K562 (cell line): Measurements from ENCODE around the gene HSD17B12. TPM values are rescaled to one million over a fixed set of nuclear protein-coding genes. Genes with fewer than 3 reads are reported as not detected.

Experiments
- ATAC-seq: fragments of 200-7000 bp; cut with Tn5 transposase; 3 replicates; pipeline ENCODE4 v1.9.1; 2020; ENCODE audit warnings: moderate library complexity
- BruUV-seq: library from RNA; stranded (reverse); fragments of 400-500 nt; replicated peaks from 2 replicates; lab custom pipeline; 2021; lab: Mats Ljungman, UMichigan
- CTCF ChIA-PET: fragments of 300-600 bp; formaldehyde crosslinking; extraction: SDS; loops from one replicate; lab custom pipeline; 2021; ENCODE audit warnings: low intra/inter-chr PET ratio; lab: Yijun Ruan, JAX
- POLR2A ChIA-PET: fragments of 300-600, 350-650 bp; sonication (Branson Sonifier 250); formaldehyde crosslinking; extraction: SDS; loops from one replicate; lab custom pipeline; 2021; ENCODE audit warnings: antibody characterized with exemption, inconsistent platforms; lab: Yijun Ruan, JAX
- DNase-seq, 4 experiments: peaks; one replicate each; pipeline versions ENCODE4 v3.0.0 to v3.0.0-alpha.2; 2011 to 2018; ENCODE audit warnings: low spot score in 3 of 4, mixed read lengths in 3 of 4; ENCODE audit errors: extremely low read depth in 1 of 4
- FAIRE-seq: peaks from 2 replicates; lab custom pipeline; 2011; peaks lifted over from hg19 to GRCh38; lab: Jason Lieb, UNC
- H2AFZ ChIP-seq: 2 replicates; pipeline ENCODE4 v1.6.0; 2011; ENCODE audit warnings: low read depth, low read length, control low read depth, inconsistent platforms
- H3K27ac ChIP-seq: fragments of 200-600 bp; 3 replicates; pipeline ENCODE4 v1.8.0; 2011; ENCODE audit warnings: low read depth, mild to moderate bottlenecking, control low read depth, inconsistent platforms, low read length, moderate library complexity, mixed read lengths; ENCODE audit errors: extremely low read depth
- H3K27me3 ChIP-seq, 2 experiments: fragments of 300-600 bp in 1 of 2; 2 replicates in 1 of 2; 3 replicates in 1 of 2; pipeline versions ENCODE4 v1.6.0 to v1.8.0; 2011; ENCODE audit warnings: inconsistent platforms in 2 of 2, low read length in 2 of 2, mild to moderate bottlenecking in 1 of 2, mixed read lengths in 1 of 2, moderate library complexity in 1 of 2; ENCODE audit not compliant: control insufficient read depth in 2 of 2, insufficient read depth in 2 of 2
- H3K36me3 ChIP-seq: fragments of 300-600 bp; 3 replicates; pipeline ENCODE4 v1.8.0; 2011; ENCODE audit warnings: mild to moderate bottlenecking, low read length, inconsistent platforms; ENCODE audit not compliant: control insufficient read depth, insufficient read depth
- H3K4me1 ChIP-seq, 2 experiments: fragments of 200-600 bp in 1 of 2; replicated peaks in 1 of 2; 2 replicates in 1 of 2; 3 replicates in 1 of 2; pipeline versions ENCODE4 v1.5.1 to v1.8.0; 2011; ENCODE audit warnings: inconsistent platforms in 2 of 2, low read length in 2 of 2, mild to moderate bottlenecking in 1 of 2, mixed read lengths in 1 of 2, moderate library complexity in 1 of 2; ENCODE audit not compliant: control insufficient read depth in 2 of 2, insufficient read depth in 2 of 2
- H3K4me2 ChIP-seq: 2 replicates; pipeline ENCODE4 v1.6.1; 2011; ENCODE audit warnings: low read length, control low read depth, inconsistent platforms, mixed read lengths; ENCODE audit not compliant: insufficient read depth
- H3K4me3 ChIP-seq: fragments of 200-600 bp; sonication (generic), shearing (Covaris generic); 2 replicates; pipeline ENCODE4 v1.5.1; 2016; ENCODE audit warnings: control low read depth, inconsistent platforms
- H3K79me2 ChIP-seq: fragments of 200-600 bp; 3 replicates; pipeline ENCODE4 v1.8.0; 2011; ENCODE audit warnings: low read length, inconsistent platforms; ENCODE audit not compliant: control insufficient read depth, insufficient read depth
- H3K9ac ChIP-seq, 2 experiments: 2 replicates each; pipeline versions ENCODE4 v1.6.0 to v1.6.1; 2011; ENCODE audit warnings: low read depth in 2 of 2, low read length in 2 of 2, control low read depth in 1 of 2, inconsistent platforms in 1 of 2, mild to moderate bottlenecking in 1 of 2, mixed read lengths in 1 of 2; ENCODE audit not compliant: insufficient read depth in 1 of 2
- H3K9me1 ChIP-seq: one replicate; pipeline ENCODE4 v1.6.0; 2011; ENCODE audit warnings: inconsistent platforms, mild to moderate bottlenecking, low read length, moderate library complexity; ENCODE audit not compliant: control insufficient read depth, insufficient read depth
- H3K9me3 ChIP-seq: replicated peaks from 2 replicates; pipeline ENCODE4 v1.5.1; 2011; ENCODE audit warnings: low read depth, low read length, inconsistent platforms; ENCODE audit not compliant: control insufficient read depth, insufficient read depth
- H4K20me1 ChIP-seq: replicated peaks from 2 replicates; pipeline ENCODE4 v1.6.1; 2011; ENCODE audit warnings: low read length, inconsistent platforms, mixed read lengths; ENCODE audit not compliant: control insufficient read depth, insufficient read depth
- BHLHE40 ChIP-seq: IDR thresholded peaks from 2 replicates; pipeline ENCODE4 v1.6.1; 2011; ENCODE audit warnings: low read length, improper control_type of control experiment
- BRF2 ChIP-seq: IDR thresholded peaks from 3 replicates; pipeline ENCODE4 v1.6.1; 2011; ENCODE audit warnings: borderline replicate concordance, mild to moderate bottlenecking; ENCODE audit not compliant: insufficient read length, insufficient read depth
- DNMT1 ChIP-seq: fragments of 450-650 bp; IDR thresholded peaks from 2 replicates; pipeline ENCODE4 v1.6.1; 2016; ENCODE audit warnings: antibody characterized with exemption, mild to moderate bottlenecking
- NFE2 ChIP-seq: IDR thresholded peaks from 2 replicates; pipeline ENCODE4 v1.6.1; 2014; ENCODE audit warnings: antibody characterized with exemption, low read depth
- SMAD3 ChIP-seq: fragments of 450-650 bp; formaldehyde crosslinking; conservative IDR thresholded peaks from 2 replicates; pipeline ENCODE4 v1.4.0; 2020; ENCODE audit warnings: mild to moderate bottlenecking
- WGBS: fragments of 100-300 bp; shearing (Covaris generic); methylation state at CpG from one replicate; pipeline ENCODE4 v1.1.6; 2016; ENCODE audit warnings: low coverage, mixed read lengths; ENCODE audit not compliant: insufficient coverage; ENCODE audit errors: missing lambda C conversion rate; 5-methylcytosine and 5-hydroxymethylcytosine counted together
- in situ Hi-C: fragments of 300-500 bp; cut with MboI; formaldehyde crosslinking; loops from 4 replicates; pipeline ENCODE4 v1.15.0; 2018; ENCODE audit warnings: inconsistent platforms, mixed read lengths
- intact Hi-C: fragments of 100-400 bp; cut with micrococcal nuclease; formaldehyde crosslinking; loops from 2 replicates; pipeline ENCODE4 v1.14.2; 2022
- polyA plus RNA-seq, 8 experiments: library from polyadenylated mRNA; depleted of rRNA in 4 of 8; stranded (reverse) in 5 of 8; unstranded in 3 of 8; fragments of >200 nt; fragmentation: Nextera tagmentation in 2 of 8; fragmentation: Illumina TruSeq in 1 of 8; extraction: Ambion mirVana in 2 of 8; extraction: Trizol in 1 of 8; gene quantifications; 2 replicates each; pipeline versions ENCODE4 v1.2.1 to v1.2.3, GENCODE V29; 2011 to 2014; ENCODE audit warnings: inconsistent platforms in 1 of 8, missing spikeins in 1 of 8
- total RNA-seq, 7 experiments: library from RNA; depleted of rRNA in 6 of 7; stranded (reverse); fragments of >200 nt in 6 of 7; fragmentation: Illumina TruSeq in 2 of 7; extraction: Trizol in 2 of 7; gene quantifications; 2 replicates each; pipeline versions ENCODE4 v1.2.1 to v1.2.3, GENCODE V29; 2011 to 2021; ENCODE audit warnings: low replicate concordance in 1 of 7
- TF ChIP-seq, protein P1 (sequence below): fragments of 150-350 bp; conservative IDR thresholded peaks from 2 replicates; pipeline ENCODE4 v1.6.1; 2014; ENCODE audit warnings: low read length

The HSD17B12 gene
- total and polyA plus RNA-seq, 9 of the 15 experiments (the other 6 are each of a cell fraction or from before 2014, with no cell fraction given), result 9.1 to 34.5 (median 23.3) TPM

GRCh38 chr11:43638717-43639116 is 41.8 kb upstream of the HSD17B12 start (continued):
- TF ChIP-seq DNMT1 (no peak), SMAD3 (CRISPR knock-in tag) (no peak)

DNA sequence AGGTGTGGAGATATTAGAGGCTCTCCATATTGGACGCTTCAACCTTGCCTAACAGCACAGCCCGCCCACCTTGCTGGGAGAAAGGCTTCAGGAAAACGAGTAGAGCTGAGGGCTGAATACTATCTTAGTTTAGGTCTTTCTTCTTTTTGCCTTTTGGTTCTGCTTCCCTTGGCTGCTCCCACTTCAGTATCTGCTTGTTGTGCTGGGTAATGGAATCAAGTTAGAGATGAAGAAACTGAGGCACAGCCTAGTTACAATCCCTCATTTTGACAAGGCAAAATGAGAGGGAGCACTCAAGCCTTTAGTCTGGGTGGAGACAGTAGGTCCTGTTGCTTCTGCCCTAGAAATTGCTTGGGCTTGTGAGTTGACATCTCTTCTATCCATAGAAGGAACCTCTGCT is 41.3 kb upstream of the HSD17B12 start:
- 0 out of 3 replicates have a peak, but pooled peaks have one; percentile 12 for ATAC-seq
- Histone ChIP-seq H3K79me2 (peaks cover 2% of the 10 kb centered on the region), H2AFZ (peak overlapping the region; percentile 47; the same call in 1 of the 2 replicates), H4K20me1 (no peaks in the 10 kb centered on the region), H3K4me1 (no peaks in the 10 kb centered on the region), H3K9me1 (no peaks in the 10 kb centered on the region), H3K9ac (no peak overlapping the region), H3K27ac (no peak overlapping the region), H3K36me3 (no peaks in the 10 kb centered on the region), H3K27me3 (peaks cover 0 to 2% of the 10 kb centered on the region in 2 experiments; a peak in 2 of 5 replicates), H3K4me3 (no peak overlapping the region), H3K9me3 (no peaks in the 10 kb centered on the region), H3K4me2 (no peak overlapping the region)
- no peak for TF ChIP-seq BRF2
- TF ChIP-seq, protein P1, sequence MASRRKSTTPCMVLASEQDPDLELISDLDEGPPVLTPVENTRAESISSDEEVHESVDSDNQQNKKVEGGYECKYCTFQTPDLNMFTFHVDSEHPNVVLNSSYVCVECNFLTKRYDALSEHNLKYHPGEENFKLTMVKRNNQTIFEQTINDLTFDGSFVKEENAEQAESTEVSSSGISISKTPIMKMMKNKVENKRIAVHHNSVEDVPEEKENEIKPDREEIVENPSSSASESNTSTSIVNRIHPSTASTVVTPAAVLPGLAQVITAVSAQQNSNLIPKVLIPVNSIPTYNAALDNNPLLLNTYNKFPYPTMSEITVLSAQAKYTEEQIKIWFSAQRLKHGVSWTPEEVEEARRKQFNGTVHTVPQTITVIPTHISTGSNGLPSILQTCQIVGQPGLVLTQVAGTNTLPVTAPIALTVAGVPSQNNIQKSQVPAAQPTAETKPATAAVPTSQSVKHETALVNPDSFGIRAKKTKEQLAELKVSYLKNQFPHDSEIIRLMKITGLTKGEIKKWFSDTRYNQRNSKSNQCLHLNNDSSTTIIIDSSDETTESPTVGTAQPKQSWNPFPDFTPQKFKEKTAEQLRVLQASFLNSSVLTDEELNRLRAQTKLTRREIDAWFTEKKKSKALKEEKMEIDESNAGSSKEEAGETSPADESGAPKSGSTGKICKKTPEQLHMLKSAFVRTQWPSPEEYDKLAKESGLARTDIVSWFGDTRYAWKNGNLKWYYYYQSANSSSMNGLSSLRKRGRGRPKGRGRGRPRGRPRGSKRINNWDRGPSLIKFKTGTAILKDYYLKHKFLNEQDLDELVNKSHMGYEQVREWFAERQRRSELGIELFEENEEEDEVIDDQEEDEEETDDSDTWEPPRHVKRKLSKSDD, result no peak
- TF ChIP-seq NFE2, result no peak
- no peak for TF ChIP-seq BHLHE40
- 17% methylated on average over 3 of the region's 3 CpGs for WGBS
- in situ Hi-C loops, result no loop called here
- no peak for FAIRE-seq
- intact Hi-C loops, result no loop called here
- CTCF ChIA-PET, result no interaction called here
- DNase-seq, result no peak
- POLR2A ChIA-PET, result interaction anchor here (0.7 to 1.3 kb wide), 2 partner anchors 10 to 176 kb away, joined by 3 read pairs; no protein-coding TSS in a partner anchor
- no TSS peak for BruUV-seq
